Measurements from ENCODE around the gene CXorf58.
"Not testable (repeated sequence)": the region's sequence is repeated elsewhere in the genome, so short reads cannot be mapped to it uniquely, and the experiment has no call there.

CXorf58 gene

GRCh38 chrX:23952984-23953907, 45.4 kb downstream of the CXorf58 start:
- DNase-seq (ENCODE audit: low read depth in 2 of 2): no peak

DNA sequence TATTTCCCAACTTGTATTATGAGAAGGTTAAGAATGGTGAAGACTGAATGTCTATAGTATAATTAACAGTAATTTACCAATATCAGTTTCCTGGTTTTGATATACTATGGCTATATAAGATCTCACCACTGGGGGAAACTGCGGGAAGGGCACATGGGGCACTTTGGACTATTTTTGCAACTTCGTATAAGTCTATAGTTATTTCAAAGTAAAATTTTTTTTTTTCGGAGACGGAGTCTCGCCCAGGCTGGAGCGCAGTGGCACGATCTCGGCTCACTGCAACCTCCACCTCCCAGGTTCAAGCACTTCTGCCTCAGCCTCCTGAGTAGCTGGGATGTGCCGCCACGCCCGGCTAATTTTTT, 46.1 kb downstream of the CXorf58 start:
- DNase-seq (ENCODE audit: low read depth in 2 of 2): no peak

- DNase-seq (ENCODE audit: low read depth in 2 of 2): no peak
These were observed 46.6 kb downstream of the CXorf58 start for GRCh38 chrX:23954396-23954795.

- DNase-seq (ENCODE audit: low read depth in 2 of 2): no peak
These were observed 52.0 kb downstream of the CXorf58 start for GRCh38 chrX:23959781-23960180.

GRCh38 chrX:23964191-23964590, 56.4 kb downstream of the CXorf58 start:
- no peak for DNase-seq (ENCODE audit: low read depth in 2 of 2)

DNA sequence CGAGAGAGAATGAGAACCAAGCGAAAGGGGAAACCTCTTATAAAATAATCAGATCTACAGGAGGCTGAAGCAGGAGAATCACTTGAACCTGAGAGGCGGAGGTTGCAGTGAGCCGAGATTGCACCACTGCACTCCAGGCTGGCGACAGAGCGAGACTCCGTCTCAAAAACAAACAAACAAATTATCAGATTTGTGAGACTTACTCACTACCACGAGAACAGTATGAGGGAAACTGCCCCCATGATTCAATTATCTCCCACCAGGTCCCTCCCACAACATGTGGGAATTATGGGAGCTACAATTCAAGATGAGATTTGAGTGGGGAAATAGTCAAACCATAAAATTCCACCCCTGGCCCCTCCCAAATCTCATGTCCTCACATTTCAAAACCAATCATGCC, 57.8 kb downstream of the CXorf58 start:
- DNase-seq (ENCODE audit: low read depth in 2 of 2): not testable (repeated sequence)

- DNase-seq (ENCODE audit: low read depth in 2 of 2): peak in 1 of 2 experiments; percentile 6
These were observed 70.7 kb downstream of the CXorf58 start for GRCh38 chrX:23978491-23978890.

DNA sequence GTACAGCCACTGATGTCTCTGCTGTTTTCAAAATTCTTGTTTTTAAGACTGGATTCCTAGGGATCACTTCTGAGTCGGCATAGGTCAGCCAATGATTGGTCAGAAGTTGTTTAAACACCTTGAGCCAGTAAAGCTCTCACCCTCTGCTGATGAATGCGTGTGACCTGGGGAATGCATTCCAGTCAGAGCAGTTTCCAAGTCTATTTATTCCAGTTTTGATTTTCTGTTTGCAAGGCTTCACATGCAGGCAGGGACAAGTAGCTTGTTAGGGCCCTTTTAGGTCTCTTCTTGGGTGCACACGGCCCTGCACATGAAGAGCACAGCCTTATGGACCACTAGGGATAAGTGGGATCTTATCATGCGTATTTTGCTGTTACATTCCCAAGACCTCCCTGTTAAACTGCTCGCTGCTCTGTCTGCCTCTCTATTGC, 72.2 kb downstream of the CXorf58 start:
- DNase-seq (ENCODE audit: low read depth in 2 of 2): no peak

DNA sequence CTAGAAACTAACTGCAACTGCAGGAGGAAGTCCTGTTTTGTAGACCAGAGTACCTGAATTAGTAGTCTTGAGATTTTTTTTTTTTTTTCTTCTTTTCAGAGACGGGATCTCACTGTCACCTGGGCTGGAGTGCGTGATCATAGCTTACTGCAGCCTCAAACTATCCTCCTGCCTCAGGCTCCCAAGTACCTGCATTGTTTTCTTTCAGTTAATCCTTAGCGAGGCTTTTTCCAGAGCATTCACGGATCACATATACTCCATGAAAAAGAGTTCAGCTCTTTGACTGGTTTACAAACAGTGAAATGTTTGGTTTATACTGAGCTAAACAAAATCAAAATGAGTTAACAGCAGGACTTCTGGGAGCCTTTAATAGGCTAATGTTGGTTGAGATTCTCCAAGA, 73.4 kb downstream of the CXorf58 start:
- no peak for DNase-seq (ENCODE audit: low read depth in 2 of 2)

DNA sequence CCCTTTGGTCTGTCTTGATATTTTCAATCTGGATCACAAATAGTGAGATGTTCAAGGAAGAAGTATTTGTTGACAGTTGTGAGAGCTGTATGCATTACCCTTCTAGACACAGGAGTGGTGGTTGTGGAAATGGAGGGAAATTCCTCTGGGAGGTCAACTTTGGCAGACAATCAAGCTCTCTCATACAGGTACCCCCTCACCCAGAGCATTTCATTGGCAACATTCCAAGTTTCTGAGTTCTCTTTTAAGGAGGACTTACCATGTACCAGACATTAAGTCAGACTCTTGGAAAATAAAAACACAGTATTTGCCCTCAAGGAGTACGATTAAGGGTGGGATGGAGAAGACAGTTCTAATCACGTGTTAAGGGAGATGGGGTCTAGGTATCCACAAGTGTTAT, 73.9 kb downstream of the CXorf58 start:
- DNase-seq (ENCODE audit: low read depth in 2 of 2): no peak

- no peak for DNase-seq (ENCODE audit: low read depth in 2 of 2)
These were observed 75.1 kb downstream of the CXorf58 start for GRCh38 chrX:23982891-23983290.
